Activated T-cell treated with anti-CD3 and anti-CD28 coated beads, Interleukin-2, amount 50 U/mL, for 4 hours (primary cell): ENCODE data around the gene KLF6. TPM values are rescaled to one million over a fixed set of nuclear protein-coding genes. Genes with fewer than 3 reads are reported as not detected.

ENCODE experiments used
- ATAC-seq, 2 donors: fragments of 200-7000 bp; cut with Tn5 transposase; one replicate each; pipeline ENCODE4 v1.10.0; 2021
- DNase-seq: peaks from one replicate; pipeline ENCODE4 v3.0.0-alpha.2; 2020
- H3K27me3 Mint-ChIP-seq: one replicate; pipeline ENCODE4 v1.8.0; 2021; ENCODE audit warnings: low read depth, mixed read lengths
- H3K36me3 Mint-ChIP-seq: one replicate; pipeline ENCODE4 v1.8.0; 2022; ENCODE audit warnings: mixed read lengths; ENCODE audit not compliant: insufficient read depth
- H3K4me1 Mint-ChIP-seq: one replicate; pipeline ENCODE4 v1.8.0; 2021; ENCODE audit warnings: low read depth, mixed read lengths
- H3K4me3 Mint-ChIP-seq: one replicate; pipeline ENCODE4 v1.8.0; 2021; ENCODE audit warnings: mild to moderate bottlenecking, moderate library complexity, mixed read lengths
- H3K9me3 Mint-ChIP-seq: one replicate; pipeline ENCODE4 v1.8.0; 2021; ENCODE audit warnings: mixed read lengths
- total RNA-seq, 3 donors: library from RNA; stranded (reverse); gene quantifications; one replicate each; pipeline ENCODE4 v1.2.1, GENCODE V29; 2021

Gene KLF6
- total RNA-seq, 3 donors from 2014 or later = 188 to 247 (median 209) TPM

DNA sequence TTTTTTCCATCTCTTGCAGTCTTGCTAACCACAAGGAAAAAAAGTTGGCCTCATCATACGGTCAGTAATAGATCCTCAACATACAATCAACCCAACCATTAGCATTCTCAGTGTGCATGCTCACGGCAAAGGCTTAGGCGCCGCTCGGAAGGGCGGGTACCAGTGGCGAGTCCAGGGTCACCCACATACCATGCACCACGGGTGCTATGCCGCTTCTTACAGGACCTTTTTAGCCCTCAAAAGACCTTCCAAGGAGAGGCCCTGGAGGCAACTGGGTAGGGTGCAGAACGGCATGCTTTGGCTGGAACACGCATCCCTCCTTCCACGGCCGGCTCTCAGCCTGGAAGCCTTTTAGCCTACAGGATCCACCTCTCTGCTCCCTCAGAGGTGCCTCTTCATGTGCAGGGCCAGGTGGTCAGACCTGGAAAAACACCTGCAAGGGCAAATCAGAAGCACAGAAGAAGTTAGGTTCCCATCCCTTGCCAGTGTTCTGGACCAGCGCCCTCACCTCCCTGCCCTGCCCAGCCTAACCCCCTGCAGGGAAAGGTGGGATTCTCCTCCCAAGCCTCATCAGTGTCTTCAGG is 5.8 kb downstream of the KLF6 start:
- H3K9me3 Mint-ChIP-seq = no peaks in the 10 kb centered on the region
- no peak for DNase-seq
- H3K27me3 Mint-ChIP-seq = no peaks in the 10 kb centered on the region
- ATAC-seq = no peak
- peak overlapping the region; percentile 95 for H3K4me3 Mint-ChIP-seq
- peaks cover 91% of the 10 kb centered on the region for H3K36me3 Mint-ChIP-seq
- peaks cover 73% of the 10 kb centered on the region for H3K4me1 Mint-ChIP-seq

- Mint-ChIP-seq H3K4me1 (peaks cover 78% of the 10 kb centered on the region), H3K27me3 (no peaks in the 10 kb centered on the region), H3K9me3 (no peaks in the 10 kb centered on the region), H3K36me3 (peaks cover 88% of the 10 kb centered on the region), H3K4me3 (peak overlapping the region; percentile 95)
- DNase-seq (no peak), ATAC-seq (no peak)
These were observed 6.3 kb downstream of the KLF6 start for GRCh38 chr10:3778692-3779157.

DNA sequence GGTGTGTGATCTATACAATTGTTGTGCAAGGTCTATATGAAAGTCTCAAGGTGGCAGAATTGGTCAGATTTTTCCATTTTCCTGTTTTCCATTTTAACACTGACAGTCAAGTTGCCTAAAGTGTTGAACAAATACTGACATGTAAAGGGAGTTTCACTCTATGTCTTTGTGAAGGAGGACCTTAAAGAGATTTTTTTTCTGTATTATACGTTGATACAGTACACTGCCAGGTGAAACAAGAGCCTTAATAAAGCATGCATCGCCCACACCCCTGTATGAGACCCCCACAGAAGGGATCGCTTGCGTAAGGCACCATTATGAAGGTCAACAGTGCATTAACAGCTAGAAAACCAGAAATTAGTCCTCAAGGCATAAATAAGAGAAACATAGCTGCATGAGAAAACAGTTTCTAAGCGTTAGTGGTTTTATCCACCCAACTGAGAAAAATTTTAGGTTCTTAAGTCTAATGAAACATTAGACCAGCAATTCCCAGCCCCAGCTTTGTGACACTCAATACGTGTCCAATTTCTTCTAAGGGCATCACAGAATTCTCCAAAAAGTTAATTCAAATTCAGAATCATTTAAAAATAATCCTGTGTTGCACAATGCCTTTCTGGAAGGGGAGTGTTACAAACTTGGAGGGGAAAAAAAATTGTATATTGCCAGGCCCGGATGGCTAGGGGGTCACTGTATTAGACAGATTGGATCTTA is 6.9 kb downstream of the KLF6 start:
- peaks cover 82% of the 10 kb centered on the region for H3K36me3 Mint-ChIP-seq
- H3K4me1 Mint-ChIP-seq = peaks cover 81% of the 10 kb centered on the region
- no peak for DNase-seq
- H3K27me3 Mint-ChIP-seq = no peaks in the 10 kb centered on the region
- H3K9me3 Mint-ChIP-seq = no peaks in the 10 kb centered on the region
- H3K4me3 Mint-ChIP-seq = peak overlapping the region; percentile 95
- no peak for ATAC-seq

DNA sequence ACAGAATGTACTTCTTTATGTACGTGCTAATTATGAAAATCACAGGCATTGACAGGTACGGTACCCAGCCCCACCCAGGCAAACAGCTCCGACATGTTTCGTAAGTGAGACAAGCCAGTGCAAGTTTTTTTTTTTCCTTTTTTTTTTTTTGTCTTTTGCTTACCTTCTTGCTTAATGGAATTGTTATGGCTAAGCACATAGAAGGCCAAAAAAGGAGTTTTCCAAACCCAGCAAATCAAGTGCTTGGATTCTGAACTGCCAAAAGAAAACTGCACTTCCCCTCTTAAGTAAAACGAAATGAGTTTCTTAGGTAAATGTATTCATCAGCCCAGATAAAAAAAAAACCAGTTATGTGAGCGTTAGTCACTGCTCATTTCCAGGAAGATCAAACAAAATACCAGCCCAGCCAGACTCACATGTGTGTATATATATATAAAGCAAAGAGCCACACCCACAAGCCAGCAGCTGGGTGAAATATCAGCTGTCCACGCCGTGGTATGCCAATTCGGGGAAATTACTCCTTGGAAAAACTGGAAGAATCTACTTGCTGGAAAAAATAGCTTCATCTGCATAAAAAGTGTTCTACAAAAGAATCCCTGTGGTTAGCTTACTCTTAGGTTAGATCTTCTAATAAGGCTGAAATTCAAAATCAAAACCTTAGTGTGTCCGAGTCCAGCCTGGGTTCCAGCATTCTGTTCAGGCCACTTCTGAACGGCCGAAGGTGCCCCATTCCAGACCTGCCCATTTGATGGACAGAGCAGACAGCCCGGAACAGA is 8.0 kb downstream of the KLF6 start:
- Mint-ChIP-seq H3K27me3 (no peaks in the 10 kb centered on the region), H3K4me3 (peak overlapping the region; percentile 69), H3K9me3 (no peaks in the 10 kb centered on the region), H3K36me3 (peaks cover 70% of the 10 kb centered on the region), H3K4me1 (peaks cover 75% of the 10 kb centered on the region)
- ATAC-seq (peak; percentile 53 to 61), DNase-seq (peak; percentile 53)

DNA sequence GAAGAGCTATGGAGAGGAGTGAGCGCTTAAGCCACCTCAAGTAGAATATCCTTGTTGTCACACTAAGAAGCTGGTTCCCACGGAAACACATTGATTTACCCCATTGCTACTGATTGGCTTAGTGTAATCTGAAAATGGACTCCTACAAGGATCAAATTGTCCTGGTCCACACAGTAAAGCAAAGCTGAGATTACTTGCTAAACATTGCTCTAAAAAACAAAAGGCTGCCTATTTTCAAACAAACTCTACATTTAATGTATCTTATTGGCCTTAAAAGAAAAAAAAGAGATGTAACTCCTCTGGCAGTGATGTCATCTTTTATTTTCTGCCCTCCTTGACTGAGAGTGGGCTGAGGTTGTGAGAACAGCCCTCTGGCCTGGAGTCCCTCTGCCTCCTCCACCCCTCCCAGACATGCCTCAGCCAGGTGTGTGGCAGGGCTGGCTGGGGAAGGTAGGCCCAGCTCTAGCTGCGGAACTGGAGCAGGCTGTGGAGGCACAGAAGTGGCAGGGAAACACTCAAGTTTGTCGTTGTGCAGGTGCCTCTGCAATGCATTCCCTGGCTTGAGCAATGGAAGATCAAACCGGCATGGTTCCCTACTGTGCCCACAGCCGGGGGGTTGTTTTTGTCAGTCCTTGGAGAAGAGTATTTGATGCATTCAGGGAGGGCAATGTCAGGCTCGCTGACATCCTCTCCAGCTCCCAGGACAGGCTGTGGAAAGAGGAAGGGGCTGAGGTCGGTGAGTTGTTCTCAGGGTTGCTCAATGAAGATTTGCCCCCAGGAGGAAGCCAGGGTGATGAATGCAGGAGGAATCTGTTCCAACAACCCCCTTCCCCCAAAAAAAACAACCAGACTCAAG is 9.1 kb downstream of the KLF6 start:
- DNase-seq (no peak), ATAC-seq (no peak)
- Mint-ChIP-seq H3K9me3 (no peaks in the 10 kb centered on the region), H3K27me3 (no peaks in the 10 kb centered on the region), H3K4me1 (peaks cover 67% of the 10 kb centered on the region), H3K4me3 (peak overlapping the region; percentile 58), H3K36me3 (peaks cover 60% of the 10 kb centered on the region)

- H3K4me3 Mint-ChIP-seq = peak overlapping the region; percentile 58
- H3K27me3 Mint-ChIP-seq = no peaks in the 10 kb centered on the region
- H3K4me1 Mint-ChIP-seq = peaks cover 60% of the 10 kb centered on the region
- peaks cover 51% of the 10 kb centered on the region for H3K36me3 Mint-ChIP-seq
- no peak for DNase-seq
- no peak for ATAC-seq
- H3K9me3 Mint-ChIP-seq = no peaks in the 10 kb centered on the region
These were observed 10.0 kb downstream of the KLF6 start for GRCh38 chr10:3774814-3775695.

- H3K4me1 Mint-ChIP-seq = peaks cover 51% of the 10 kb centered on the region
- no peaks in the 10 kb centered on the region for H3K9me3 Mint-ChIP-seq
- ATAC-seq (no peak), DNase-seq (no peak)
- peaks cover 43% of the 10 kb centered on the region for H3K36me3 Mint-ChIP-seq
- no peak overlapping the region for H3K4me3 Mint-ChIP-seq
- no peaks in the 10 kb centered on the region for H3K27me3 Mint-ChIP-seq
These were observed 10.8 kb downstream of the KLF6 start for GRCh38 chr10:3774018-3774813.

DNA sequence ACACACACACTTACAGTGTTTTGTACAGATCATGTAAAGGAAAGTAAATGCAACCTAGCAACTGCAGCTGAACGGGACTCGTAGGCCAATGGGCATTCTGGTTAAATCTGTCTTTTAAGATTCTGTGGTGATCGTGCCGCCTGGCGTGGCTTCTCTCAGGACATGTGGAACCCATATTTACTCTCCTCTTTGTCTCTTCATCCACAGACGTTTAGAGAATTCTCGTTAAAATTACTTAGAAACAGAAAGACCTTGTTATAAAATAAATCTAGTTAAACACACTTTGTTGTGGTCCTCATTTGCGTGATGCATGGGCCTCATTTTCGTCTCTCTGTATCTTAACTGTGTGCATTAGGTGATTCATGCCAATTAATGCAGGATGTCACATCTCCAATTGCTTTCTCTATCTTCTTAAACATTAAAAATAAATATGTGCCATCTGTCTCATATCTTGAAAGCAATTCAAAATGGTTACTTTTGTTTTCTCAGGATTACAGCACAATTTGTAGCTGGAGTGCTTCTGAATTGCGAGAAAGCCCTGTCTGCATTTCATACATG is 11.5 kb downstream of the KLF6 start:
- Mint-ChIP-seq H3K27me3 (no peaks in the 10 kb centered on the region), H3K36me3 (peaks cover 36% of the 10 kb centered on the region), H3K9me3 (no peaks in the 10 kb centered on the region), H3K4me1 (peaks cover 47% of the 10 kb centered on the region), H3K4me3 (no peak overlapping the region)
- DNase-seq (no peak), ATAC-seq (no peak)

GRCh38 chr10:3772361-3773171 is 12.4 kb downstream of the KLF6 start:
- Mint-ChIP-seq H3K4me3 (no peak overlapping the region), H3K9me3 (no peaks in the 10 kb centered on the region), H3K4me1 (peaks cover 38% of the 10 kb centered on the region), H3K36me3 (peaks cover 27% of the 10 kb centered on the region), H3K27me3 (no peaks in the 10 kb centered on the region)
- DNase-seq (no peak), ATAC-seq (no peak)

DNA sequence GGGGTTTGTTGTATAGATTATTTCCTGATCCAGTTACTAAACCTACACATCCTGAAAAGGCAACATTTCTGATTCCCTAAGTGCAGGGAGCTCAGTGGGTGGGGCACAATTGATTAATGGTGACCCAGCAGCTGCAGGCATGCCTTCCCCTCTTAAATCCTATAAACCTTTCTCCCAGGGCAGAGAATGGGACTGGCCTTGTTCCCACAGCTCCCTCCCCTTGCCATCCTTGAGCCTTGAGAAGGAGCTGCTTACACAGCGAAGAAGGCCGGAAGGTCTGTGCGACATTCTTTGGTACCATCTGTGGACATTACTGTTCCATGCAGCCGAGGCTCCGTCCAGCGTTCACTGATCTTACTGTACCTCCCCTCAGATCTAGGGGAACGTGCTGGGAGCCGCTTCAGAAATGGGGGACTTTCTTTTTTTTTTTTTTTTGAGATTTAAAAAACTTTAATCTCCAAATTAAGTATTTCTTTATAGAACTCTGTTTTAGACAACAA is 14.3 kb downstream of the KLF6 start:
- Mint-ChIP-seq H3K4me3 (no peak overlapping the region), H3K4me1 (peaks cover 37% of the 10 kb centered on the region), H3K27me3 (no peaks in the 10 kb centered on the region), H3K36me3 (peaks cover 12% of the 10 kb centered on the region), H3K9me3 (no peaks in the 10 kb centered on the region)
- ATAC-seq (no peak), DNase-seq (no peak)

DNA sequence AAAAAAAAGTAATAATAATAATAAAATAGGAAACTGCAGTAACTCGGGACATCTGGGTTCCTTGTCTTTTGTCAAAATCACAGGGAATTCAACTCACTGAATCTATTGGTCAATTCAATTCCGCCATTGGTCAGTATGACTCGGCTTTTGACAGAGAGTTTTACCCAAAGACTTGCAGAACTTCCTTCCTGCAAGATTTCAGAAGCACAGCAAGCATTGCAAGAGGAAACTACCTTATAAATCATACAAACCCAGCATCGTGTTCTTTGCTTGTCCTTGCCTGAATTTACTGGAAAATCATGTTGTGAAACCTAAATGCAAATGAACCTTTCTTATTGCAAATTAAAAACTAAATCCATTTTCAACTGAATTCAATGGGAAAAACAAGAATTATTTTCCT is 15.5 kb downstream of the KLF6 start:
- H3K4me3 Mint-ChIP-seq = no peak overlapping the region
- no peaks in the 10 kb centered on the region for H3K27me3 Mint-ChIP-seq
- DNase-seq (no peak), ATAC-seq (no peak)
- no peaks in the 10 kb centered on the region for H3K9me3 Mint-ChIP-seq
- peaks cover 4% of the 10 kb centered on the region for H3K36me3 Mint-ChIP-seq
- H3K4me1 Mint-ChIP-seq = peaks cover 40% of the 10 kb centered on the region
